GM18858 (cell line): Measurements from ENCODE around the gene TYK2.
"Not testable (repeated sequence)": the region's sequence is repeated elsewhere in the genome, so short reads cannot be mapped to it uniquely, and the experiment has no call there.

Source experiments
- ATAC-seq: cut with Tn5 transposase; IDR thresholded peaks from one replicate; pipeline ENCODE4 v1.9.1; 2021; ENCODE audit not compliant: unreplicated experiment

The TYK2 gene

DNA sequence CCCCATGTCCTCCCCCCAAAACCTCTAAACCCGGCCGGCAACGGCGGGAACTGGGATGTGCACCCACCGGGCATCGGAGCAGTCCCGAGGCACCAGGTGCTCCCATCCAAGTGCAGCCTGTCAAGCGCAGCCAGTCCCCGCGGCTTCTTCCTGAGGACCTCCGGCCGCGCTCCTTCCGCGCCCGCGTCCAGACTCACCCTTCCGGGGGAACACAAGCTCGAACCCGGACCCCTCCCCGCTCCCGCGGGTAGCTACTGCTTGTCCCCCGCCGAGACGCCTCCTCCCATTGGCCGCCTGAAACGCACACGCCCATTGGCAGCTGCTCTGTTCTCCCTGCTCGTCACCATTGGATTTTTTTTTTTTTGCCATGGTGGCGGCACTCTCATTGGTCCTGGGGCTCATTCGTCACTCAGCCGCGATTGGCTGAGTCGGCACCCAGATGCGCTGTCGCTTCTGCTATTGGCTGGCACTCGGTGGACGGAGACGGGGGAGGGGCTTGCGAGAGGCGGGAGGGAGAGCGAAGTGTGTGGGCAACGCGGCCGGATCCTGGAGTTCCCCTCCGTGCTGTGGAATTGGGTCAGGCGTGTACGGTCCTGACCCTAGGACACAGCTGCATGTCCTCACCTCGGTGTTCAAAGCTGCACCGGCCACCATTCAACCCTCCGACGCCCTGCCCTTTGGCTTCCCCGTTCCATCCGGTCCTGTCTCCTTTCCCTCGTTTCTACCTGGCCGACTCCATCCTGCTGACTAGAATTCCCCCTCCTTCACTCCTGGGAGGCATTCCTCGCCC lies at the start of gene TYK2:
TYK2 (minus strand) TSS at position 260 of the 790 bp plus-strand sequence. CDS start 2,166 bp downstream, outside the sequence.
- peak; percentile 79 for ATAC-seq

DNA sequence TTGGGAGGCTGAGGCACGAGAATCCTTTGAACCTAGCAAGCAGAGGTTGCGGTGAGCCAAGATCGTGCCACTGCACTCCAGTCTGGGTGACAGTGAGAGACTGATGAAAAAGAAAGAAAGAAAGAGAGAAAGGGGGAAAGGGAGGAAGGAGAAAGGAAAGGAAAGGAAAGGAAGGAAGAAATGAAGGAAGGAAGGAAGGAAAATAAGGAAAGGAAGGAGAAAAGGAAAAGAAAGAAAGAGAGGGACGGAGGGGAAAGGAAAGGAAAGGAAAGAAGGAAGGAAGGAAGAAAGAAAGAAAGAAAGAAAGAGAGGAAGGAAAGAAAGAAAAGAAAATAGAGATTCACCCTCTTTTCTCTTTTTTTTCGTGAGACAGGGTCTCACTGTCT lies 48.6 kb upstream of the TYK2 start:
- ATAC-seq = no peak

DNA sequence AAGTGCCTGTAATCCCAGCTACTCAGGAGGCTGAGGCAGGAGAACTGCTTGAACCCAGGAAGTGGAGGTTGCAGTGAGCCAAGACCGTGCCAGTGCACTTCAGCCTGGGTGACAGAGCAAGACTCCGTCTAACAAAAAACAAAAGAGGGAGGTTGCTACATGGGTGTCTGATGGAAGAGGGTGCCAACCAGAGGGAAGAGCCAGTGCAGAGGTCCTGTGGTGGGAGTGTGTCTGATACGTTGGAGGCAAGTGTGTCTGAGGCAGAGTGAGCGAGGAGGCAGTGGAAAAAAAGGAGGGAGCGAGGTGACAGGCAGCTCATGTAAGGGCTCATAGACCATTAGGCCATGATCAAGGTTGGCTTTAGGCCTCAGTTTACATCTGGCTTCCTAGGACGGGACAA lies 46.8 kb upstream of the TYK2 start:
- ATAC-seq = no peak

DNA sequence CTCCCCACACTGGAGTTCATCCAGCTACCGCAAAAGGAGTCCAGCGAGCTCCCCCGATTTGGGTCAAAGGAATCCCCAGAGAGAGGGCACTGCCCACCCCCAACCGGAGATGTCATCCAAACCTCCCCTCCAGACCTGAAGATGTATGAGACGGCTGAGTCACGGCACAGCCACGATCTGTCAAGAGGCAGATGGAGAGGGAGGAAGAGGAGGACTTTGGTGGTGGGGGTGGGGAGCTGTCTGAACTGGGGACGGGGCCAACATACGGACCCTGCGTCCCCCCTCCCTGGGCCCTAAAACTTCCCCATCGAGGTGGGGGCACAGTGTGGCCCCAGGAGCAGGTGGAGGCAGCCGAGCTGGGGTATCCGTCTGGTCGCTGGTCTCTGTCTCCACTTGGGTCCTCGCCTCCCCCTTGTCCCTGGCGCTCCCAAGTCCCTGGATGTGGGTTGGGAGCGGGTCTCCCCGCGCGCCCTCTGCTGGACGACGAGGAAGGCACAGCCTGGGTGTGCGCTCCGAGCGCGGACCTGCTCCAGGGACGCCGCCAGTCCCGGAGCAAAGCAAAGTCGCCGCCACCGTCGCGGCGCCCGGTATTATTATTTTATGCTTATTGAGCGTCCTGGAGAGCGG lies 43.8 kb upstream of the TYK2 start:
- no peak for ATAC-seq

DNA sequence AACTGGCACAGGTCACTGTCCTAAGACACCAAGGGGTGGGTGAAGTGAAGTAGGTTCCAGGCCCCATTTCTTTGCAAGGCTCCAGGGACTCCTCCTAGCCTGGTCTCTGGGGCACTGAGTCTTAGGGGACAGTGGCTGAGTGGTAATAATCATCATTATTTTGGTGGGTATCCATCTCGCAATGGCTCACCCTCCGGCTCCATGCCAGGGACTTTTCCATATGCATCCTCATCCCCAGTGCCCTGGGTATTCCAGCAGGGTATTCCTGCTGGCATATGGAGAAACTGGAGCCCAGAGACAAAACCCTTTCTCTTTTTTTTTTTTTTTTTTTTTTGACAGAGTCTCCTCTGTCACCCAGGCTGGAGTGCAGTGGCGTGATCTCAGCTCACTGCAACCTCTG lies 42.5 kb upstream of the TYK2 start:
- no peak for ATAC-seq

DNA sequence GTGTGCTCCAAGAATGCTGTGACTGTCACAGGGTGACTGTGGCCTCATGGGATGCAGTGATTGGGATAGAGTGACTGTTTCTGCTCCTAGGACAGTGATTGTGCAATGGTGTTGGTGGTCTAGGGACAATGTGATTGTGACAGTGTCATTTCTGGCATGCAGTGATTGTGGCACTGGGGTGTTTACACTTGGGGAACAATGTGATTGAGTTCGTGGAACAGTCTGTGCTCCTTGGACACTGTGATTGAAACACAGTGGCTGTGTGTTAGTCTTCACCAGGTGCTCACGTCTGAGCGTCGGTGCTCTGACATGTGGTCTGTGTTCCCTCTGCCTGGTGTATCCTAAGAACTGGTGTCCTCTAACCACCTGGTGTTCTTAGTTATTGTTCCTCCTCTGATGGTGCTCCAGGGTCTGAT lies 41.7 kb upstream of the TYK2 start:
- ATAC-seq = no peak

DNA sequence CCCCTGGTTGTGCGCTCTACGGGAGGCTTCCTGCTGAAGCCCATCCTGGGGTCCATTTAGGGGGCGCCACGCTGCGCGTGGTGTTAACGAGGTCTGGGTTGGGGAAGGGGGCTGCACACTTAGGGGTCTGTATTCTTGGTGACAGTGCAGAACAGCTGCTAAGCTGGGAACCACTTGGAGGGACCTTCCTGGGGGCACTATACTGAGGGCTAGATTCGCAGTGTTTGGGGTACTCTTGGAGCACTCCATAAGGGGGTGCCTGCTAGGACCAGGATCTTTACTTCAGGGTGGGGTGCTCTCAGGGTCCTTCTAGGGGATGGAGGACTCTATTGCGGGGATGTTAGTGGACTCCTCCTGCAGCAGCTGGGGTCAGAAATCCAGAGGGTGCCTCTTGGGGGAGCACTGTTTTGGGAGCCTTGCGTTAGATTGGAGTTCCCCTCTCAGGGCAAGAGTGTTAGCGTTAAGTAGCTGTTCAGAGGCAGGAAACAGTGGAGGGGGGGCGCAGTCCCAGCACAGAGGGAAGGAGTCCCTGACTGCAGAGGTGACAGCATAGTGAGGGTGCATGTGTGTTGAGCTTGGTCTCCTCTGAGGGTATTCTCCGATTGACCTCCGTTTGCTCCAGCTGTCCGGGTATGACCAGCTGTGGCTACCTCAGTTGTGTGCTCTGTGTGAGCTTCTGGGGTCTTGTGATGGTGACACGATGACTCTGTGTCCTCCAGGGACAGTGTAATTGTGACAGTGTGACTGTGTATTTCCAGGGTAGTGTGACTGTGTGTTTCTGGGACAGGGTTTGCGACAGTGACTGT lies 41.1 kb upstream of the TYK2 start:
- ATAC-seq = no peak

DNA sequence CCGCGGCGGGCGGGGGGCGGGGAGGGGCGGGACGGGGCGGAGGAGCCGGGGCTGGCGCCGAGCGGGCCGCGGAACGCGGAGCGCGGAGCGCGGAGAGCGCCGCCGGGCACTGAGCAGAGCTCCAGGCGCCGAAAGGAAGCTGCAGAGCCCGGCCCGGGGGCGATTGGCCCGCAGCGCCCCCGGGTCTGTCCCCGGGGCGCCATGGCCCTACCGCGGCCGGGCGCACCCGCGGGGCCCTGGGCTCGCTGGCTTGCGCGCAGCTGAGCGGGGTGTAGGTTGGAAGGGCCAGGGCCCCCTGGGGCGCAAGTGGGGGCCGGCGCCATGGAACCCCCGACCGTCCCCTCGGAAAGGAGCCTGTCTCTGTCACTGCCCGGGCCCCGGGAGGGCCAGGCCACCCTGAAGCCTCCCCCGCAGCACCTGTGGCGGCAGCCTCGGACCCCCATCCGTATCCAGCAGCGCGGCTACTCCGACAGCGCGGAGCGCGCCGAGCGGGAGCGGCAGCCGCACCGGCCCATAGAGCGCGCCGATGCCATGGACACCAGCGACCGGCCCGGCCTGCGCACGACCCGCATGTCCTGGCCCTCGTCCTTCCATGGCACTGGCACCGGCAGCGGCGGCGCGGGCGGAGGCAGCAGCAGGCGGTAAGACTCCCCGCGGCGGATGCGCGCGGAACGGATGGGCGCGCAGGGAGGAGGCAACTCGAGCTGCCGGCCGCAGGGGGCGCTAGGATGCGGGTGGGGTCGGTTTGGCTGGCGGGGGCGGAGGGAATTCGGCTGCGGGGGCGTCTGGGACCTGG lies 40.3 kb upstream of the TYK2 start, which contains the start of gene PDE4A:
PDE4A (plus strand) TSS at position 95 of the 796 bp plus-strand sequence; CDS start at position 322, 227 bp downstream.
- ATAC-seq = no peak

DNA sequence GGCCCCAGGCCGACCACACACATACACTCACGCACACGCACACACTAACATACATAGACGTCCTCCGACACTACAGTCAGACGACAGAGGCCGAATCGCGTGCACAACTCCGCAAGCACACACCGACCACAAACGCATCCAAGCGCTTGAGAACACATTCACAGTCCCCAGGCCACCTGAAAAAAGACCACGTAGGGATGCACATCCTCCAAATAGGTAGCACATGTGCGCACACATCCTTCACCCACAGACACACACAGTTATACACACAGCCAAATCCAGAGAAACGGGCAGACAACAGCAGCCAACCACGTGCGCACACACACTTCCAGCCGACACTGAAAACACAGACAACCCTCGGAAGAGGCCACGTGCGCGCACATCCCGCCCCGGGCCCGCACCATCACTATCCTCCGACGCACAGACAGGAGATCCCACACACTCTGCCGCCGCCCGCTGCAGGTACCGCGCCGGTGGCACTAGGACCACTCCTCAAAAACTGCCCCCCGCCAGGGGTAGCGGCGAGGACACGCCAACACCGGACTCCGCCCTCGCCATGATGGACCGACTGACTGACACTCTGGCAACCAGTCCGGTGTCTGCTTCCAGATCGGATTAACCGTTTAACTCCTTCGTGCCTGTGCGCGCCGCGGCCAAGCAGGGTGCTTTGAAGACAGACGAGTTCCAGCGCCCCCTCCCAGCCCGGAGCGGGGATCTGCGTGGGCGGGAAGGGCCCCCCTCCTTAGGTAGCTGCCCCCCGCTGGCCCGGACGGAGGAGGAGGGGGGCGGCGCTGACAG lies 39.5 kb upstream of the TYK2 start:
- ATAC-seq = no peak

DNA sequence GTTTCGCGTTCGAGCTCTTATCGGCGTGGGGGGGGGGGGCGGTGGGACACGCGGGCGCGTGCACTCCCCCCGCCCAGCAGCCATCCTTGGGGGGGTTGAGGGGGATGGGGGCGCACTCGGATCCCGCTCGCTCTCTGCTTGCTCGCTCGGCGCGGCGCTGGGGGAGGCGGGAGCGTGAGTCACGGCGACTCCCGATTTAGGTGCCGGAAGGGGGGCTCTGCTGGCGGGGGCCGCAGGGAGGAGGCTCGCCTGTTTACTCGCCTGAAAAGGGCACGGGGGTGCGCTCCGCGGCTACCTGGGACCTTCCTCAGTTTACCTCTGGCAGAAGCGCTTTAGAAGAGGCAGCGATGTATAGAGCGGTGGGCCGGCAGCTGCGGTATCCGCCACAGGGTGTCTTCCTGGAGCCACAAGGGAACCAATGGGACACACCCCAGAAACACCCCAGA lies 38.9 kb upstream of the TYK2 start:
- ATAC-seq = no peak

DNA sequence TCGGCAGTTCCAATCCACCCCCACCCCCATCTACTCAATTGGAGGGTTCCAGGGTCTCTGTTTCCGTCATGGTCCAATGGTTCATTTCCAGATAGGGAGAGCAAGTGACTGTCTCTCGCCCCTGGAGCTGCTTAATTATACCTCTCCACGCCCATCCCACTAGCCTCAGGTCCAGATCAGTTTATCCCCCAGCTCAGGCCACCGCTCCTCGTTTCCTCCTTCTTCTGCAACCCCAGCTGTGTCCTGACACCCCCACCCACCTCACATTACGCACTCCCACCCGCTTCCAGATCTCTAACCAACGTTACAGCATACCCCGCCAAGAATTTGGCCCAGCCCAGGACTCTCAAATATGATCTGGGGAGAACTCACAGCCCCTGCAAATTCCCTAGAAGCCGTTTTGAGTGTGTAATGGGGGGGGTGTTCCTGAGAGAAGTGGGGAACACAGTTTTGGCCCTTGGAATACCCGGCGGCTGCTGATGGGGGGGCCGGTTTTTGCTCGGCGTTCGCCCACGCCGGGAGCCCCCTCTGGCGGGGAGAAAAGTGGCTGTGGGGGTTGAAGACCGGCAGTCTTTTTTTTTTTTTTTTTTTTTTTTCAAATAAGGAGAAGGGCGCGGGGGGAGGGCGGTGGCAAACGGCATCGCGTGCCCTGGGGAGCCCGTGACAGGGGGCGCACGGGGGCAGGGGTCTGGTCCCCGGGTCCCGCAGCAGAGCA lies 38.3 kb upstream of the TYK2 start:
- ATAC-seq = no peak

DNA sequence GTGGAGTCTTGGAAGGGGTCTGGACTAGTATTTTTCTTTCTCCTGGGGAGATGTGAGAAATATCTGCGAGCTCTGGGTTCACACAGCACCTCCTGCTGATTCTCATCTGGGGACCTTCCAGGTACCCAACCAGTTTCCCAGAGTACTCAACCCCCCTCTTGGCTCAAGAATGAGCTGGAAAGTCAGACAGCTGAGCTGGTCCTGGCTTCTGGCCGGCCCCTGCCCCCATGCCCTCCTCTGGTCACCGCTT lies 37.8 kb upstream of the TYK2 start:
- ATAC-seq = no peak

DNA sequence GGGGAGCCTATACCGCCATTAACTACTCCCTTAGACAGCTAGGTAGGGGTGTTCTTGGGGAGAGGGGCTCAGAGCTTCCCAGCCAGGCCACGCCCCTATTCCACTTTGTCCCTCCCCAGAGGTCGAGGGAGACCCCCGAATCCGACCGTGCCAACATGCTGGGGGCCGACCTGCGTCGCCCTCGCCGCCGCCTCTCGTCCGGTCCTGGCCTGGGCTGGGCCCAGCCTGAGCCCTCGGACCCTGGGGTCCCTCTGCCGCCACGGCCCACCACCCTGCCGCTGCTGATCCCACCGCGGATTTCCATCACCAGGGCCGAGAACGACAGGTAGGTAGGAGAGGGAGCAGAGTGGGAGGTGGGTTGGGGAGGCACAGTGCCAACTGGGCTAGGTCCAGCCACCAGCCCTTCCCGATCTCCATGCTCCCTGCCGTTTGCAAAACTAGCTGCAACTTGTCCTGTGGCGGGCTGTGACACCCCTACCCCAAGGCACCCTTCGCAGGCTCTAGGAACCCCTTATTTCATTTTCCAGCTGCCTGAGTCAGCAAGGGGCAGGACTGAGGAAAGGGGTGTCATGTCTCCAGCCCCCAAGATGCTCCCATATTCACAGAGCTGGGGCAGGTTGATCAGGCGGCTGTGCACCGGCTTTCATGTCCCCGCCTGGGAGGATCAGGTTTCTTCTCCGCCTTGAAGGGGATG lies 37.3 kb upstream of the TYK2 start:
- no peak for ATAC-seq

DNA sequence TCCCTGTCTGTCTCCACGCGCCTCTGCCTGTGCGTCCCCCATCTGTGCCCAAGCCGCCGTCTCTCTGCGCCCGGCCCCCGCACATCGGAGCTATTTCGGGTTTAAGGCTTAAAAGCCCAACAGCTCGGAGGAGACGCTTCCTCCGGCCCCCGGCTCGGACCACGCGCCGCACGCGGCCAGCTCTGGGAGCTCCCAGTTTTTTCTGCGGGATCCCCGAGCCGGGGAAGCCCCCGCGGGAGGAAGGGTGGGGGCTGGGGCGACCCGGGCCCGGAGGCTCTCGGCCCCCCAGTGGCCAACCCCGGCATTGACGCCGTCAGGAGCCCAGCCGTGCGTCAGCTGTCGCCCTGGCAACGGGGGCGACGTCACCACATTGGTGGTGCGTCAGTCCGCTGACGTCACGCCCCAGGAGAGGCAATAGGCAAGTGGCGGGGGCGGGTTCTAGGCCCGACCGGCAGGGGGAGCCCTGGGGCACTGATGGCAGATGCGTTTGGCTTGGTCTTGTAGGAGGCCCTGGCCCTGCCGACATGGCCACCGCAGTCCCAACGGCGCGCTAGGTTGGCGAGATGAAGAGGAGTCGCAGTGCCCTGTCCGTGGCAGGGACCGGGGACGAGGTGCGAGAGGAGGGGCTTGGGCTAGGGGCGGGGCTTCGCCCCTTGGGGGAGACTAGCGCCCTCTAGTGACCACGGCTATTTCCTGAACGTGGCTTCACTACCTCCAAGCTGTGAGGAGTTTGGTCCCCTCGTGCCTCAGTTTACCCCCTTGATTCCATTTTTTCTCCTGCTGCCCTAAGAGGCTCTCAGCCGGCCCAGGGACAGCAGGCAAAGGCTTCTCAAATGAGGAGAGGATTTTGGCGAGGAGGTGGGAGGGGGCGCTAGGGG lies 36.2 kb upstream of the TYK2 start:
- ATAC-seq = peak; percentile 35

DNA sequence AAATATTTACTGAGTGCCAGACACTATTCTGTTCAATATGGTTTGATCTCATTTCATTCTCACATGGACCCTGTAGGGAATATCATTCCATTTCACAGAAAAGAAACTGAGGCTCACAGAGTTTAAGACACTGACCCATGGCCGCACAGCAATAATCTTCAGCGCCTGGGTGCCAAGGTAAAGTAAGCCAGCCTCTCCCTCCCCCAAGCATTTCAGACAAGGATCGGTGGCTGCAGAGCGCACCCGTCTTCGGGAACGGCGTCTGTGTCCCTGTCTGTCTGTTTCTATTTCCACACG lies 35.7 kb upstream of the TYK2 start:
- no peak for ATAC-seq

DNA sequence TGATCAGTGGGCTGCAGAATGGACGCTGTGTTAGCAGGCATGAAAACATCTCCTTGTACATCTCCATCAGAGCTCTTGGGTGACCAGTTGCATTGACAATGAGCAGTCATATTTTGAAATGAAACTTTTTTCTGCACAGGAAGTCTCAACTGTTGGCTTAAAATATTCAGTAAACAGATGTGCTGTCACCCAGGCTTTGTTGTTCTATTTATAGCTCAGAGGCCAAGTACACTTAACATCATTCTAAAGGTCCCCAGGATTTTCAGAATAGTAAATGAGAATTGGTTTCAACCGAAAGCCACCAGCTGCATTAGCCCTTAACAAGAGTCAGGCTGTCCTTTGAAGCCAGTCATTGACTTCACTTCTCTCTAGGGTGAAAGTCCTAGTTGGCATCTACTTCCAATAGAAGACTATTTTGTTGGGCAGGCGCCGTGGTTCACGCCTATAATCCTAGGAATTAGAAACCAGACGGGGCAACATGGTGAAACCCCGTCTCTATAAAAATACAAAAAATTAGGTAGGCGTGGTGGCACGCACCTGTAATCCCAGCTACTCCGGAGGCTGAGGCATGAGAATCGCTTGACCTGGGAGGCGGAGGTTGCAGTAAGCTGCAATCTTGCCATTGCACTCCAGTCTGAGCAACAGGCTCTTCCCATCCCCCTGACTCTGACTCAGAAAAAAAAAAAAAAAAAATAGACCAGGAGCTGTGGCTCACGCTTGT lies 32.0 kb upstream of the TYK2 start:
- peak; percentile 48 for ATAC-seq

DNA sequence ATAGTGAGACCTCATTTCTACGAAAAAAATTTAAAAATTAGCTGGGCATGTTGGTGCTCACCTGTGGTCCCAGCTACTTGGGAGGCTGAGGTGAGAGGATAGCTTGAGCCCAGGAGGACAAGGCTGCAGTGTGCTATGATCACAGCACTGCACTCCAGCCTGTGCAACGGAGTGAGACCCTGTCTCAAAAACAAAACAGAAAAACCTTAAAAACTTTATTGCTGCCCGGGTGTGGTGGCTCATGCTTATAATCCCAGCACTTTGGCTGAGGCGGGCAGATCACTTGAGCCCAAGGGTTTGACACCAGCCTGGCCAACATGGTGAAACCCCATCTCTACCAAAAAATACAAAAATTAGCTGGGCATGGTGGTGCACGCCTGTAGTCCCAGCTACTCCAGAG lies 30.9 kb upstream of the TYK2 start:
- ATAC-seq = not testable (repeated sequence)
